ENCODE data around the gene ABLIM2. TPM values are rescaled to one million over a fixed set of nuclear protein-coding genes. Genes with fewer than 3 reads are reported as not detected.

The ABLIM2 gene
- total and polyA plus RNA-seq, 2 of the 13 experiments (the other 11 are each of a cell fraction or from before 2014, with no cell fraction given) = 0.20 to 0.37 TPM

DNA sequence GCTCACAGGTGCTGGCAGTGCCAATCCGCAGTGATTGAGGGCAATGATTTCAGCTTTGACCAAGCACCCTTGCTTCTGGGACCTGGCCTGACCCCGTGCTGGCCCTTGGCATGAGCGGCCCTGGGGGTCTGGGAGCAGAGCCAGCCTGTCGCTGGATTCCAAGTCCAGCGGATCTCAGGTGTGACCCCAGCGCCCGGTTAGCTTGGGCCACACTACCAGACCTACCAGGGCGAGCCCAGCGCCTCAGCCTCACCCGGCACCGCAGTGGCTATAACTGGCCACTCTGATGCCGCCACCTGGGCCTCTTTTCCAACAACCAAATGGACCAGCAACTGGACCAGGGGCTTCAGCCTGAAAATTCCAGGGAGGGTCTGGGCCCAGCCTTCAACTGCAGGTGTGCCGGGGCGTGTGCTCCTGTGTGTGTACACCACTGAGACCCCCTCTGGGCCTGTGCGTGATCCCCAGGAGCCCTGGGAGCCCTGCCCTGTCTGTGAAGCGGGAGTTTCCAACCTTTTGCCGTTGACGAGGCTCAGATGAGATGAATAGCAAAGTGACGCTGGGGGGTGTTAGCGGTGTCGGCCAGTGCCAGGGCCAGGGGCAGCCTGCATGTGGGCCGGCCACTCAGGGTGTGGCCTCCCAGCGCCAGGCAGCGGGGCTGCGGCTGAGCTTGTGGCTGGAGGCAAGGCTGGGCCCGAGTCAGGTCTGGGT lies 41.1 kb upstream of the ABLIM2 start (continued):
- TF ChIP-seq THYN1 (CRISPR knock-in tag; IDR thresholded peaks at IDR 0.05; ENCODE audit: borderline replicate concordance, low read depth) (no peak), GPN1 (CRISPR knock-in tag; IDR thresholded peaks at IDR 0.05; ENCODE audit: borderline replicate concordance) (no peak), ZNF740 (CRISPR knock-in tag; IDR thresholded peaks at IDR 0.05) (peak; percentile 56; the same call in 1 of the 2 replicates), TBP (CRISPR knock-in tag; IDR thresholded peaks at IDR 0.05) (no peak), MXD4 (CRISPR knock-in tag; IDR thresholded peaks at IDR 0.05) (no peak), ZNF674 (CRISPR knock-in tag; IDR thresholded peaks at IDR 0.05; ENCODE audit: low read depth) (no peak), ZFP82 (CRISPR knock-in tag; IDR thresholded peaks at IDR 0.05; ENCODE audit: borderline replicate concordance) (peak; percentile 9; the same call in 1 of the 2 replicates), HOXA3 (CRISPR knock-in tag; IDR thresholded peaks at IDR 0.05) (peak; percentile 6; the same call in 1 of the 2 replicates), CBX5 (CRISPR knock-in tag; IDR thresholded peaks at IDR 0.05; ENCODE audit: borderline replicate concordance) (no peak), SNAPC2 (CRISPR knock-in tag; IDR thresholded peaks at IDR 0.05) (no peak), ZNF460 (CRISPR knock-in tag; IDR thresholded peaks at IDR 0.05; ENCODE audit: borderline replicate concordance) (no peak), SP1 (IDR thresholded peaks at IDR 0.05) (no peak), SP1 (CRISPR knock-in tag; IDR thresholded peaks at IDR 0.05) (no peak), HNRNPLL (IDR thresholded peaks at IDR 0.05; ENCODE audit: low read depth, low read length, poor library complexity, severe bottlenecking) (peak; percentile 43), SAP130 (CRISPR knock-in tag; IDR thresholded peaks at IDR 0.05; ENCODE audit: low read depth) (peak; percentile 25; the same call in 1 of the 2 replicates), ZNF773 (CRISPR knock-in tag; IDR thresholded peaks at IDR 0.05; ENCODE audit: borderline replicate concordance) (no peak), SYNCRIP (IDR thresholded peaks at IDR 0.05; ENCODE audit: insufficient read depth, low read depth, low read length) (no peak), REXO4 (CRISPR knock-in tag; IDR thresholded peaks at IDR 0.05; ENCODE audit: borderline replicate concordance) (0 out of 2 replicates have a peak, but pooled peaks have one; percentile 34), HMGXB4 (CRISPR knock-in tag; IDR thresholded peaks at IDR 0.05; ENCODE audit: borderline replicate concordance in 1 of 2, low read depth in 1 of 2) (peak in 1 of 2 experiments; percentile 13; a peak in 1 of 4 replicates), TCF12 (IDR thresholded peaks at IDR 0.05) (no peak), TCF12 (CRISPR knock-in tag; IDR thresholded peaks at IDR 0.05) (no peak), TP53 (CRISPR knock-in tag; conservative IDR thresholded peaks at IDR 0.05) (no peak), ZFP41 (CRISPR knock-in tag; IDR thresholded peaks at IDR 0.05; ENCODE audit: borderline replicate concordance) (no peak), GABPB1 (CRISPR knock-in tag; IDR thresholded peaks at IDR 0.05) (no peak), ZNF501 (CRISPR knock-in tag; IDR thresholded peaks at IDR 0.05) (no peak; the same call in 1 of the 2 replicates), EEA1 (CRISPR knock-in tag; IDR thresholded peaks at IDR 0.05; ENCODE audit: borderline replicate concordance) (no peak)
- TF ChIP-seq, protein P1, sequence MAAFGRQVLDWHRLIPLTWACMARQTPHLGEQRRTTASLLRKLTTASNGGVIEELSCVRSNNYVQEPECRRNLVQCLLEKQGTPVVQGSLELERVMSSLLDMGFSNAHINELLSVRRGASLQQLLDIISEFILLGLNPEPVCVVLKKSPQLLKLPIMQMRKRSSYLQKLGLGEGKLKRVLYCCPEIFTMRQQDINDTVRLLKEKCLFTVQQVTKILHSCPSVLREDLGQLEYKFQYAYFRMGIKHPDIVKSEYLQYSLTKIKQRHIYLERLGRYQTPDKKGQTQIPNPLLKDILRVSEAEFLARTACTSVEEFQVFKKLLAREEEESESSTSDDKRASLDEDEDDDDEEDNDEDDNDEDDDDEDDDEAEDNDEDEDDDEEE (CRISPR knock-in tag; IDR thresholded peaks at IDR 0.05) = no peak
- TF ChIP-seq, protein P2, sequence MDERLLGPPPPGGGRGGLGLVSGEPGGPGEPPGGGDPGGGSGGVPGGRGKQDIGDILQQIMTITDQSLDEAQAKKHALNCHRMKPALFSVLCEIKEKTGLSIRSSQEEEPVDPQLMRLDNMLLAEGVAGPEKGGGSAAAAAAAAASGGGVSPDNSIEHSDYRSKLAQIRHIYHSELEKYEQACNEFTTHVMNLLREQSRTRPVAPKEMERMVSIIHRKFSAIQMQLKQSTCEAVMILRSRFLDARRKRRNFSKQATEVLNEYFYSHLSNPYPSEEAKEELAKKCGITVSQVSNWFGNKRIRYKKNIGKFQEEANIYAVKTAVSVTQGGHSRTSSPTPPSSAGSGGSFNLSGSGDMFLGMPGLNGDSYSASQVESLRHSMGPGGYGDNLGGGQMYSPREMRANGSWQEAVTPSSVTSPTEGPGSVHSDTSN (CRISPR knock-in tag; IDR thresholded peaks at IDR 0.05) = no peak

All from HepG2 (cell line).